RWPE1 (cell line): Measurements from ENCODE around the gene PC.

Source experiments
- CTCF ChIA-PET: fragments of 350-600 bp; sonication (Branson Sonifier 250); formaldehyde crosslinking; extraction: SDS; loops from one replicate; lab custom pipeline; 2021; lab: Yijun Ruan, JAX
- POLR2A ChIA-PET: fragments of 400-600 bp; formaldehyde crosslinking; extraction: SDS; loops from one replicate; lab custom pipeline; 2020; ENCODE audit warnings: antibody characterized with exemption; ENCODE audit not compliant: low non-redundant PET; lab: Yijun Ruan, JAX
- DNase-seq: peaks from one replicate; pipeline ENCODE4 v3.0.0; 2012; ENCODE audit warnings: low spot score
- H3K27ac ChIP-seq: fragments of 450-650 bp; 2 replicates; pipeline ENCODE4 v1.5.1; 2017
- TF ChIP-seq, protein P1 (sequence below): fragments of 450-650 bp; conservative IDR thresholded peaks from 2 replicates; pipeline ENCODE4 v1.5.1; 2017; ENCODE audit warnings: low read depth, mild to moderate bottlenecking

Gene PC

GRCh38 chr11:66891851-66892660 lies 66.1 kb downstream of the PC start:
- TF ChIP-seq, protein P1, sequence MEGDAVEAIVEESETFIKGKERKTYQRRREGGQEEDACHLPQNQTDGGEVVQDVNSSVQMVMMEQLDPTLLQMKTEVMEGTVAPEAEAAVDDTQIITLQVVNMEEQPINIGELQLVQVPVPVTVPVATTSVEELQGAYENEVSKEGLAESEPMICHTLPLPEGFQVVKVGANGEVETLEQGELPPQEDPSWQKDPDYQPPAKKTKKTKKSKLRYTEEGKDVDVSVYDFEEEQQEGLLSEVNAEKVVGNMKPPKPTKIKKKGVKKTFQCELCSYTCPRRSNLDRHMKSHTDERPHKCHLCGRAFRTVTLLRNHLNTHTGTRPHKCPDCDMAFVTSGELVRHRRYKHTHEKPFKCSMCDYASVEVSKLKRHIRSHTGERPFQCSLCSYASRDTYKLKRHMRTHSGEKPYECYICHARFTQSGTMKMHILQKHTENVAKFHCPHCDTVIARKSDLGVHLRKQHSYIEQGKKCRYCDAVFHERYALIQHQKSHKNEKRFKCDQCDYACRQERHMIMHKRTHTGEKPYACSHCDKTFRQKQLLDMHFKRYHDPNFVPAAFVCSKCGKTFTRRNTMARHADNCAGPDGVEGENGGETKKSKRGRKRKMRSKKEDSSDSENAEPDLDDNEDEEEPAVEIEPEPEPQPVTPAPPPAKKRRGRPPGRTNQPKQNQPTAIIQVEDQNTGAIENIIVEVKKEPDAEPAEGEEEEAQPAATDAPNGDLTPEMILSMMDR = no peak
- ChIA-PET CTCF (interaction anchor here (0.6 kb wide), 1 partner anchor 11 kb away, joined by 3 read pairs; no protein-coding TSS in a partner anchor), POLR2A (no interaction called here)
- DNase-seq = peak; percentile 95
- peak overlapping the region; percentile 91 for H3K27ac ChIP-seq

DNA sequence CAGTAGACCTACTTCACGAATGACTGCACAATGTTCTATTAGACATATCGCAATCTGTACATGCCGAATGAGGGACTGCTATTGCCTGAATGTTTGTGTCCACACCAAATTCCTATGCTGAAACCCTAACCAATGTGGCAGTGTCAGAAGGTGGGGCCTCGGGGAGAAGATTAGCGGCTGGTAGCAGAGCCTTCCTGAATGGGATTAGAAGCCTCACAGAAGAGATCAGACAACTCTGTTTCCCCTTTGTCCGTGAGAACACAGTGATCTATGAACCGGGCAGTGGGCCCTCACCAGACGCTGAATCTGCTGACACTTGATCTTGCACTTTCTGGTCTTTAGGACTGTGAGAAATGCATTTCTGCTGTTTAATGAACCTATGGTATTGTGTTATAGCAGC lies 68.2 kb downstream of the PC start:
- TF ChIP-seq, protein P1 = no peak
- no peak overlapping the region for H3K27ac ChIP-seq
- no peak for DNase-seq
- ChIA-PET CTCF (no interaction called here), POLR2A (no interaction called here)

DNA sequence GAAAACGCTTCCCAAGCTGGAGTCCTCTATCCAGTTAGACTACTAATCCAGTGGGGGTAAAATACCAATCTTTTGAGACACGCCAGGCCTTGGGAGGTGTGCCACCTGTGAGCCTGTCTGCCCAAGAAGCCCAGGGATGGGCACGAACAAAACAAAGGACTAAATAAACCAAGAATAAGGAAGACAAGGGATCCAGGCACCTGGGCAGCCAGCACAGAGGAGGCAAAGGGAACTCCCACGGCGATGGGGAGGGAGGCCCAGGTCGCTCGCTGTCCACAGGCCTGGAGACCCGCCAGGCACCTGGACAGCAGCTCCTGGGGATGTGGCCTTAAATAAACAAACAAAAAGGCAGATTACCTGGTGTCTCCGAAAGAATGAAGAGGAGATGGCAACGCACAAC lies 69.9 kb downstream of the PC start:
- peak overlapping the region; percentile 31 for H3K27ac ChIP-seq
- TF ChIP-seq, protein P1 = no peak
- ChIA-PET POLR2A (no interaction called here), CTCF (no interaction called here)
- DNase-seq = no peak

GRCh38 chr11:66887526-66887925 lies 70.7 kb downstream of the PC start:
- DNase-seq = no peak
- ChIA-PET CTCF (no interaction called here), POLR2A (no interaction called here)
- TF ChIP-seq, protein P1 = no peak
- peak overlapping the region; percentile 31 for H3K27ac ChIP-seq

GRCh38 chr11:66886671-66887221 lies 71.4 kb downstream of the PC start:
- ChIA-PET POLR2A (no interaction called here), CTCF (interaction anchor here (0.7 kb wide), 1 partner anchor 89 kb away, joined by 6 read pairs; no protein-coding TSS in a partner anchor)
- H3K27ac ChIP-seq = peak overlapping the region; percentile 49
- TF ChIP-seq, protein P1 = no peak
- no peak for DNase-seq

DNA sequence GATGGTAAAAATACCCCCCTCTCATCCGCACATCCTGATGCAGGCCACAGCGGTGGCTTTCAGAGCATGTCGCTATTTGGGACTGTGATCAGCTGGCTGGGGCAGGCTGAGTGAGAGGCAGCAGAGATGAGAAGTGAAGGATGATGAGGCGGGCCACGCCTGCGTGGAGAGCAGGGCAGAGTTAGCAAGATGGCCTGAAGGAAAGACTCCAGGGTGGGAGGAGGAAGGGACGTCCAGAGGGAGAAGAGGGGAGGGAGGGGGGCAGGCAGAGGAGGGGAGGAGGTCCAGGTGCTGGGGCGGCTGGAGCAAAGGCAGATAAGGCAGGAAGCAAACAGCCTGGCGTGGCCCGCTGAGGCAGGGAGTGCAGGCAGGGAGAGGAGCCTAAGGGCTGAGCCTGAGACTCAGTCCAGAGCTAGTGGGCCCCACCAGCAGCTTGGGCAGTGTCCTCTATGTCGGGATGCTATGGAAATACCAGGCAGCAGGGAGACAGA lies 72.2 kb downstream of the PC start:
- ChIA-PET CTCF (interaction anchor here (0.7 kb wide), 1 partner anchor 496 kb away, joined by 3 read pairs; no protein-coding TSS in a partner anchor), POLR2A (no interaction called here)
- H3K27ac ChIP-seq = peak overlapping the region; percentile 49
- DNase-seq = no peak
- TF ChIP-seq, protein P1 = no peak
